Tibial artery (tissue), 4 donors: Measurements from ENCODE around the gene DNAL4.

Experiments used
- DNase-seq, 2 donors: peaks; one replicate each; pipeline ENCODE4 v3.0.0-alpha.2; 2019
- H3K27ac ChIP-seq, 2 donors: fragments of 200-600 bp; sonication (generic) in 1 of 2; 1 replicate in 1 of 2; 2 replicates in 1 of 2; pipeline ENCODE4 v1.5.1; 2018 to 2019; ENCODE audit warnings: mild to moderate bottlenecking in 1 of 2
- H3K27me3 ChIP-seq, 2 donors: fragments of 200-600 bp; sonication (generic) in 1 of 2; one replicate each; pipeline versions ENCODE4 v1.5.1 to v1.6.0; 2016 to 2019
- H3K36me3 ChIP-seq, 3 donors: fragments of 200-600 bp; sonication (generic) in 2 of 3; one replicate each; pipeline ENCODE4 v1.5.1; 2016 to 2019; ENCODE audit warnings: mild to moderate bottlenecking in 2 of 3
- H3K4me1 ChIP-seq, 4 donors: fragments of 200-600 bp; sonication (generic) in 2 of 4; 1 replicate in 3 of 4; 2 replicates in 1 of 4; pipeline ENCODE4 v1.5.1; 2016 to 2019
- H3K4me3 ChIP-seq, 2 donors: fragments of 200-600 bp; sonication (generic) in 1 of 2; 1 replicate in 1 of 2; 2 replicates in 1 of 2; pipeline ENCODE4 v1.5.1; 2018 to 2019; ENCODE audit warnings: mild to moderate bottlenecking in 2 of 2
- H3K9me3 ChIP-seq, 3 donors: fragments of 200-600 bp; sonication (generic) in 1 of 3; one replicate each; pipeline ENCODE4 v1.5.1; 2016 to 2019
- intact Hi-C: fragments of 100-400 bp; cut with DNase I; formaldehyde crosslinking; loops from one replicate; pipeline ENCODE4 v1.15.0; 2023; ENCODE audit warnings: low total_unique reads
- TF ChIP-seq, protein P1 (sequence below), 2 experiments: fragments of 200-600 bp in 1 of 2; fragments of 450-650 bp in 1 of 2; IDR thresholded peaks; one replicate each; pipeline ENCODE4 v1.5.1; 2017 to 2019; ENCODE audit warnings: antibody characterized with exemption in 2 of 2, mild to moderate bottlenecking in 1 of 2, moderate library complexity in 1 of 2

The DNAL4 gene

DNA sequence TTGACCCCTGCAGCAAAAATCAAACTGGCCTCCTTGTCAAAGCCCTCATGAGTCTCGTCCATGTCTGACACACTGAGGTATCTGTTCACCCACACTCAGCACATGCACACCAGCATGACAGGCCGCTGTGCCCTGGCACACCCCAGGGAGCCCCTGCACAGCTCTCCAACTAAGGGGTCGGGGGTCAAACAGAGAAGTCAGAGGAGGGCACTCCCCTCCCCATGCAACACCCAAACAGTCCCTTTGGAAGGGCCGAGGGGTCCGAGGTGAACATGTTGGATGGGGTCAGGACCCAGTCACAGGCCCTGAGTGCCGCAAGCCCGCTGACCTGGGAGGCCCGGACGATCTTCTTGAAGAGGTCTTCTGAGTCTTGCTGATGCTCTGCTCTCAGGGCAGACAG lies 52.8 kb downstream of the DNAL4 start:
- intact Hi-C loops: no loop called here
- no peaks in the 10 kb centered on the region for H3K27me3 ChIP-seq
- no peak for DNase-seq
- no peaks in the 10 kb centered on the region for H3K9me3 ChIP-seq
- H3K27ac ChIP-seq: no peak overlapping the region
- TF ChIP-seq, protein P1, sequence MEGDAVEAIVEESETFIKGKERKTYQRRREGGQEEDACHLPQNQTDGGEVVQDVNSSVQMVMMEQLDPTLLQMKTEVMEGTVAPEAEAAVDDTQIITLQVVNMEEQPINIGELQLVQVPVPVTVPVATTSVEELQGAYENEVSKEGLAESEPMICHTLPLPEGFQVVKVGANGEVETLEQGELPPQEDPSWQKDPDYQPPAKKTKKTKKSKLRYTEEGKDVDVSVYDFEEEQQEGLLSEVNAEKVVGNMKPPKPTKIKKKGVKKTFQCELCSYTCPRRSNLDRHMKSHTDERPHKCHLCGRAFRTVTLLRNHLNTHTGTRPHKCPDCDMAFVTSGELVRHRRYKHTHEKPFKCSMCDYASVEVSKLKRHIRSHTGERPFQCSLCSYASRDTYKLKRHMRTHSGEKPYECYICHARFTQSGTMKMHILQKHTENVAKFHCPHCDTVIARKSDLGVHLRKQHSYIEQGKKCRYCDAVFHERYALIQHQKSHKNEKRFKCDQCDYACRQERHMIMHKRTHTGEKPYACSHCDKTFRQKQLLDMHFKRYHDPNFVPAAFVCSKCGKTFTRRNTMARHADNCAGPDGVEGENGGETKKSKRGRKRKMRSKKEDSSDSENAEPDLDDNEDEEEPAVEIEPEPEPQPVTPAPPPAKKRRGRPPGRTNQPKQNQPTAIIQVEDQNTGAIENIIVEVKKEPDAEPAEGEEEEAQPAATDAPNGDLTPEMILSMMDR (IDR thresholded peaks at IDR 0.05): no peak
- no peak overlapping the region for H3K4me3 ChIP-seq
- H3K4me1 ChIP-seq: peaks cover 0 to 8% (median under 1%) of the 10 kb centered on the region in 4 donors
- peaks cover 98 to 100% (median 100%) of the 10 kb centered on the region in 3 donors for H3K36me3 ChIP-seq

- DNase-seq: no peak
- no peaks in the 10 kb centered on the region for H3K9me3 ChIP-seq
- H3K4me1 ChIP-seq: peaks cover 0 to 13% (median 2%) of the 10 kb centered on the region in 4 donors
- H3K27me3 ChIP-seq: no peaks in the 10 kb centered on the region
- intact Hi-C loops: no loop called here
- H3K4me3 ChIP-seq: no peak overlapping the region
- peak overlapping the region in 1 of 2 donors; percentile 9 for H3K27ac ChIP-seq
- peaks cover 98 to 100% (median 100%) of the 10 kb centered on the region in 3 donors for H3K36me3 ChIP-seq
- TF ChIP-seq, protein P1 (IDR thresholded peaks at IDR 0.05): no peak
These were observed 53.2 kb downstream of the DNAL4 start for GRCh38 chr22:38740754-38741153.

DNA sequence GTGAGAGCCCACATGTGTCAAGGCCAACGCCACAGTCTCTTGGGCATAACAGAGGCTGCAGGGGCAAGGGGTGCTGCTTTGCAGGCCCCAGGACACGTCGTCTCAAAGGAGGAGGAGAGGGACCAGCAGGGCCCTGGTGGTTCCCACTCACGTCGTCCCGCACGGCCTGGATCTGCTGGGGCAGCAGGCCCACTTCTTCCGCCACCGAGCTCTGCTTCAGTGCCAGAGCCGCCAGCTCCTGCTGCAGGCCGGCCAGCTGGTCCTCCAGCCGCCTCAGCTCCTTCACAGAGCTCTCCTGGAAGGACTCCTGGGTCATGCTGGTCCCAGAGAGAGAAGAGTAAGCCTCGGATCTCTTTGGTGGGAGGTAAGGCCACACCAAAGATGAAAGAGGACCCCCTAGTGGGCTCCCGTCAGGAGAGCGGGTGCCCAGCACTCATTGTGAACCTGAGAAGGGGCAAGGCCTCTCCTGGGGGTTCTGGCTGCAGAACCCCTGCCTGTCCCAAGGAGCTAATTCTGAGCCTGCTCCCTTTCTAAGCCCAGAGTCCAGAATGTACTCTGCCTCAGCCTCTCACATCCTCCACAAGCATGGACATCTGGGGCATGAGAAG lies 53.7 kb downstream of the DNAL4 start:
- no peaks in the 10 kb centered on the region for H3K27me3 ChIP-seq
- intact Hi-C loops: no loop called here
- no peak overlapping the region for H3K4me3 ChIP-seq
- no peak for DNase-seq
- peak overlapping the region in 1 of 2 donors; percentile 9 for H3K27ac ChIP-seq
- TF ChIP-seq, protein P1 (IDR thresholded peaks at IDR 0.05): no peak
- no peaks in the 10 kb centered on the region for H3K9me3 ChIP-seq
- H3K4me1 ChIP-seq: peaks cover 0 to 18% (median 5%) of the 10 kb centered on the region in 4 donors
- peaks cover 98 to 100% (median 100%) of the 10 kb centered on the region in 3 donors for H3K36me3 ChIP-seq

GRCh38 chr22:38739300-38740055 lies 54.5 kb downstream of the DNAL4 start:
- intact Hi-C loops: no loop called here
- H3K36me3 ChIP-seq: peaks cover 98 to 100% (median 100%) of the 10 kb centered on the region in 3 donors

GRCh38 chr22:38738475-38739070 lies 55.4 kb downstream of the DNAL4 start:
- no peaks in the 10 kb centered on the region for H3K27me3 ChIP-seq
- no peak for DNase-seq
- H3K4me3 ChIP-seq: no peak overlapping the region
- no peaks in the 10 kb centered on the region for H3K9me3 ChIP-seq
- peaks cover 0 to 29% (median 19%) of the 10 kb centered on the region in 4 donors for H3K4me1 ChIP-seq
- TF ChIP-seq, protein P1 (IDR thresholded peaks at IDR 0.05): no peak
- H3K27ac ChIP-seq: peak overlapping the region; percentile 9 to 20
- H3K36me3 ChIP-seq: peaks cover 92 to 100% (median 93%) of the 10 kb centered on the region in 3 donors
- intact Hi-C loops: no loop called here

More at GRCh38 chr22:38739300-38740055, 54.5 kb downstream of the DNAL4 start:
- no peaks in the 10 kb centered on the region for H3K9me3 ChIP-seq
- peaks cover 0 to 23% (median 10%) of the 10 kb centered on the region in 4 donors for H3K4me1 ChIP-seq
- no peak overlapping the region for H3K27ac ChIP-seq
- no peak overlapping the region for H3K4me3 ChIP-seq
- DNase-seq: no peak
- no peaks in the 10 kb centered on the region for H3K27me3 ChIP-seq
- TF ChIP-seq, protein P1 (IDR thresholded peaks at IDR 0.05): no peak
